ENCODE results near the gene GOLGA1. TPM values are rescaled to one million over a fixed set of nuclear protein-coding genes. Genes with fewer than 3 reads are reported as not detected.

The GOLGA1 gene
- total and polyA plus RNA-seq, 9 of the 15 experiments (the other 6 are each of a cell fraction or from before 2014, with no cell fraction given) = 2.9 to 15.9 (median 8.5) TPM

GRCh38 chr9:124913378-124913777, 27.5 kb downstream of the GOLGA1 start (continued):
- peak; percentile 89 for TF ChIP-seq ARID1B (IDR thresholded peaks at IDR 0.05)

- POLR2A ChIA-PET = interaction anchor here (0.9 to 1.9 kb wide), 4 partner anchors 10 to 143 kb away, joined by 3 to 9 read pairs (median 4); no protein-coding TSS in a partner anchor
- no peaks in the 10 kb centered on the region for H3K9me1 ChIP-seq (ENCODE audit: control insufficient read depth, insufficient read depth, low read length)
- H3K79me2 ChIP-seq (ENCODE audit: control insufficient read depth, insufficient read depth, low read length) = no peaks in the 10 kb centered on the region
- H3K27ac ChIP-seq (ENCODE audit: extremely low read depth, low read depth, low read length) = no peak overlapping the region
- H4K20me1 ChIP-seq (replicated peaks; ENCODE audit: control insufficient read depth, insufficient read depth, low read length) = no peaks in the 10 kb centered on the region; the same call in 1 of the 2 replicates
- 41% methylated on average over 1 of the region's 1 CpG for WGBS (ENCODE audit: insufficient coverage, low coverage, missing lambda C conversion rate)
- CTCF ChIA-PET (ENCODE audit: low intra/inter-chr PET ratio) = no interaction called here
- in situ Hi-C loops (cut with MboI) = no loop called here
- ATAC-seq (peak; percentile 17), DNase-seq (ENCODE audit: extremely low read depth in 1 of 4, low spot score in 3 of 4) (peak in 1 of 4 experiments; percentile 26), FAIRE-seq (no peak)
- H3K4me3 ChIP-seq = no peak overlapping the region
- no TSS peak for BruUV-seq (replicated peaks)
- TF ChIP-seq TCF3 (CRISPR knock-in tag; IDR thresholded peaks at IDR 0.05) (0 out of 2 replicates have a peak, but pooled peaks have one; percentile 33), ZNF184 (CRISPR knock-in tag; IDR thresholded peaks at IDR 0.05) (peak; percentile 91), MAFF (IDR thresholded peaks at IDR 0.05; ENCODE audit: low read length) (no peak)
- intact Hi-C loops (cut with micrococcal nuclease) = no loop called here
- peaks cover 15 to 35% of the 10 kb centered on the region in 2 experiments; a peak in 4 of 5 replicates for H3K4me1 ChIP-seq (replicated peaks in 1 of 2; ENCODE audit: control insufficient read depth in 2 of 2, insufficient read depth in 2 of 2, low read length in 2 of 2)
- H3K9ac ChIP-seq (ENCODE audit: insufficient read depth in 1 of 2, low read depth in 2 of 2, low read length in 2 of 2) = no peak overlapping the region; a peak in 1 of 4 replicates
- H3K9me3 ChIP-seq (replicated peaks; ENCODE audit: control insufficient read depth, insufficient read depth, low read depth, low read length) = no peaks in the 10 kb centered on the region
- no peak overlapping the region; the same call in 1 of the 2 replicates for H3K4me2 ChIP-seq (ENCODE audit: insufficient read depth, low read length)
- H3K36me3 ChIP-seq (ENCODE audit: control insufficient read depth, insufficient read depth, low read length) = peaks cover 42% of the 10 kb centered on the region
- H2AFZ ChIP-seq (ENCODE audit: low read depth, low read length) = no peak overlapping the region
- no peaks in the 10 kb centered on the region for H3K27me3 ChIP-seq (ENCODE audit: control insufficient read depth in 2 of 2, insufficient read depth in 2 of 2, low read length in 2 of 2)
These were observed 29.1 kb downstream of the GOLGA1 start for GRCh38 chr9:124911766-124912165.

GRCh38 chr9:124908098-124908497, 32.8 kb downstream of the GOLGA1 start:
- H2AFZ ChIP-seq (ENCODE audit: low read depth, low read length) = no peak overlapping the region
- no peaks in the 10 kb centered on the region for H3K79me2 ChIP-seq (ENCODE audit: control insufficient read depth, insufficient read depth, low read length)
- in situ Hi-C loops (cut with MboI) = no loop called here
- peaks cover 36% of the 10 kb centered on the region for H3K36me3 ChIP-seq (ENCODE audit: control insufficient read depth, insufficient read depth, low read length)
- no peak overlapping the region for H3K9ac ChIP-seq (ENCODE audit: insufficient read depth in 1 of 2, low read depth in 2 of 2, low read length in 2 of 2)
- no peaks in the 10 kb centered on the region for H4K20me1 ChIP-seq (replicated peaks; ENCODE audit: control insufficient read depth, insufficient read depth, low read length)
- WGBS (ENCODE audit: insufficient coverage, low coverage, missing lambda C conversion rate) = 77% methylated on average over 2 of the region's 2 CpGs
- no peaks in the 10 kb centered on the region for H3K9me3 ChIP-seq (replicated peaks; ENCODE audit: control insufficient read depth, insufficient read depth, low read depth, low read length)
- BruUV-seq (replicated peaks) = no TSS peak
- no peak for ATAC-seq
- H3K9me1 ChIP-seq (ENCODE audit: control insufficient read depth, insufficient read depth, low read length) = no peaks in the 10 kb centered on the region
- H3K27me3 ChIP-seq (ENCODE audit: control insufficient read depth in 2 of 2, insufficient read depth in 2 of 2, low read length in 2 of 2) = no peaks in the 10 kb centered on the region
- H3K4me2 ChIP-seq (ENCODE audit: insufficient read depth, low read length) = no peak overlapping the region
- H3K4me1 ChIP-seq (replicated peaks in 1 of 2; ENCODE audit: control insufficient read depth in 2 of 2, insufficient read depth in 2 of 2, low read length in 2 of 2) = peaks cover 4 to 17% of the 10 kb centered on the region in 2 experiments; a peak in 4 of 5 replicates
- DNase-seq (ENCODE audit: extremely low read depth in 1 of 4, low spot score in 3 of 4) = no peak
- intact Hi-C loops (cut with micrococcal nuclease) = no loop called here
- no peak overlapping the region for H3K27ac ChIP-seq (ENCODE audit: extremely low read depth, low read depth, low read length)
- ChIA-PET POLR2A (interaction anchor here (0.6 to 1.7 kb wide), 3 partner anchors 8 to 90 kb away, joined by 3 to 9 read pairs (median 3); no protein-coding TSS in a partner anchor), CTCF (ENCODE audit: low intra/inter-chr PET ratio) (no interaction called here)
- FAIRE-seq = peak; percentile 15
- no peak overlapping the region for H3K4me3 ChIP-seq
- no peak for TF ChIP-seq BHLHE40 (IDR thresholded peaks at IDR 0.05; ENCODE audit: low read length)
- no peak for TF ChIP-seq ZBTB49 (CRISPR knock-in tag; IDR thresholded peaks at IDR 0.05; ENCODE audit: borderline replicate concordance)
- TF ChIP-seq POLR2G (IDR thresholded peaks at IDR 0.05; ENCODE audit: low read depth, low read length) = no peak
- no peak for TF ChIP-seq CHAMP1 (IDR thresholded peaks at IDR 0.05)
- no peak for TF ChIP-seq SMARCC2 (IDR thresholded peaks at IDR 0.05; ENCODE audit: low read depth)
